CD4-positive, alpha-beta T cell treated with Interferon gamma for 1 hour (primary cell): ENCODE data around the gene TGFB3.
"Not testable (repeated sequence)": the region's sequence is repeated elsewhere in the genome, so short reads cannot be mapped to it uniquely, and the experiment has no call there.

ENCODE experiments used
- DNase-seq: peaks from one replicate; pipeline ENCODE4 v3.0.0-alpha.2; 2020

TGFB3 gene

GRCh38 chr14:75944607-75945241, 37.1 kb downstream of the TGFB3 start:
- no peak for DNase-seq

GRCh38 chr14:75941030-75941429, 40.8 kb downstream of the TGFB3 start:
- no peak for DNase-seq

- DNase-seq: no peak
Observed at GRCh38 chr14:75939200-75939599, 42.6 kb downstream of the TGFB3 start.

- no peak for DNase-seq
Observed at GRCh38 chr14:75934998-75935628, 46.7 kb downstream of the TGFB3 start.

- no peak for DNase-seq
Observed at GRCh38 chr14:75933712-75934296, 48.0 kb downstream of the TGFB3 start.

- DNase-seq: no peak
Observed at GRCh38 chr14:75928690-75929181, 53.1 kb downstream of the TGFB3 start.

- no peak for DNase-seq
Observed at GRCh38 chr14:75927564-75928087, 54.2 kb downstream of the TGFB3 start.

GRCh38 chr14:75926431-75927115, 55.2 kb downstream of the TGFB3 start:
- DNase-seq: no peak

GRCh38 chr14:75925141-75925840, 56.5 kb downstream of the TGFB3 start:
- DNase-seq: not testable (repeated sequence)

GRCh38 chr14:75920421-75920820, 61.4 kb downstream of the TGFB3 start:
- DNase-seq: not testable (repeated sequence)

- DNase-seq: no peak
Observed at GRCh38 chr14:75917946-75918335, 63.9 kb downstream of the TGFB3 start.

GRCh38 chr14:75917322-75917945, 64.4 kb downstream of the TGFB3 start:
- DNase-seq: no peak

GRCh38 chr14:75915045-75915444, 66.8 kb downstream of the TGFB3 start:
- DNase-seq: no peak

GRCh38 chr14:75913183-75913582, 68.6 kb downstream of the TGFB3 start:
- no peak for DNase-seq

GRCh38 chr14:75911883-75912282, 69.9 kb downstream of the TGFB3 start:
- DNase-seq: no peak

- DNase-seq: no peak
Observed at GRCh38 chr14:75910048-75910447, 71.7 kb downstream of the TGFB3 start.

GRCh38 chr14:75909630-75910029, 72.2 kb downstream of the TGFB3 start:
- no peak for DNase-seq
